NCI-H1105 (cell line): Measurements from ENCODE around the gene MAN1B1.
"Not testable (repeated sequence)": the region's sequence is repeated elsewhere in the genome, so short reads cannot be mapped to it uniquely, and the experiment has no call there.

Experiments
- DNase-seq: peaks from one replicate; lab custom pipeline; 2025; lab: John Stamatoyannopoulos, UW

The MAN1B1 gene

GRCh38 chr9:137128158-137128861 is 41.5 kb downstream of the MAN1B1 start:
- DNase-seq = no peak

- DNase-seq = no peak
These were observed 42.2 kb downstream of the MAN1B1 start for GRCh38 chr9:137128862-137129455.

- DNase-seq = peak; percentile 80
These were observed 42.8 kb downstream of the MAN1B1 start for GRCh38 chr9:137129456-137130175.

- no peak for DNase-seq
These were observed 43.5 kb downstream of the MAN1B1 start for GRCh38 chr9:137130176-137130755.

- no peak for DNase-seq
These were observed 47.4 kb downstream of the MAN1B1 start for GRCh38 chr9:137134191-137134590.

GRCh38 chr9:137135154-137135553 is 48.4 kb downstream of the MAN1B1 start:
- DNase-seq = not testable (repeated sequence)

- no peak for DNase-seq
These were observed 49.6 kb downstream of the MAN1B1 start for GRCh38 chr9:137136261-137136880.

- DNase-seq = no peak
These were observed 50.3 kb downstream of the MAN1B1 start for GRCh38 chr9:137136881-137137607.

- DNase-seq = no peak
These were observed 51.4 kb downstream of the MAN1B1 start for GRCh38 chr9:137138058-137138721.

GRCh38 chr9:137138722-137139467 is 52.1 kb downstream of the MAN1B1 start, which contains the start of gene GRIN1:
TSS of gene GRIN1 (plus strand) at chr9:137139154. CDS start at chr9:137139487, 333 bp downstream.
- no peak for DNase-seq

- no peak for DNase-seq
These were observed 52.8 kb downstream of the MAN1B1 start for GRCh38 chr9:137139468-137140150.

- DNase-seq = no peak
These were observed 53.6 kb downstream of the MAN1B1 start for GRCh38 chr9:137140151-137141012.

GRCh38 chr9:137141050-137141810 is 54.4 kb downstream of the MAN1B1 start:
- no peak for DNase-seq

- DNase-seq = no peak
These were observed 55.5 kb downstream of the MAN1B1 start for GRCh38 chr9:137141976-137142936.

- DNase-seq = no peak
These were observed 56.7 kb downstream of the MAN1B1 start for GRCh38 chr9:137143459-137143858.

GRCh38 chr9:137145731-137146526 is 59.1 kb downstream of the MAN1B1 start:
- no peak for DNase-seq
